ENCODE measurements around the gene UBE2E1.
"Not testable (repeated sequence)": the region's sequence is repeated elsewhere in the genome, so short reads cannot be mapped to it uniquely, and the experiment has no call there.

Gene UBE2E1

GRCh38 chr3:23875113-23875725, 69.5 kb downstream of the UBE2E1 start:
- H3K4me3 ChIP-seq (ENCODE audit: low read depth, low read length): no peak overlapping the region
- DNase-seq (ENCODE audit: low read depth): no peak
- TF ChIP-seq CTCF (IDR thresholded peaks at IDR 0.05; ENCODE audit: insufficient read depth, low read depth, low read length, missing control alignments): no peak

GRCh38 chr3:23876923-23877322, 71.2 kb downstream of the UBE2E1 start:
- no peak overlapping the region for H3K4me3 ChIP-seq (ENCODE audit: low read depth, low read length)
- TF ChIP-seq CTCF (IDR thresholded peaks at IDR 0.05; ENCODE audit: insufficient read depth, low read depth, low read length, missing control alignments): no peak
- DNase-seq (ENCODE audit: low read depth): no peak

GRCh38 chr3:23877329-23877980, 71.7 kb downstream of the UBE2E1 start:
- H3K4me3 ChIP-seq (ENCODE audit: low read depth, low read length): no peak overlapping the region
- no peak for DNase-seq (ENCODE audit: low read depth)
- TF ChIP-seq CTCF (IDR thresholded peaks at IDR 0.05; ENCODE audit: insufficient read depth, low read depth, low read length, missing control alignments): no peak

GRCh38 chr3:23879485-23879884, 73.7 kb downstream of the UBE2E1 start:
- TF ChIP-seq CTCF (IDR thresholded peaks at IDR 0.05; ENCODE audit: insufficient read depth, low read depth, low read length, missing control alignments): no peak
- H3K4me3 ChIP-seq (ENCODE audit: low read depth, low read length): no peak overlapping the region
- DNase-seq (ENCODE audit: low read depth): no peak

- no peak for DNase-seq (ENCODE audit: low read depth)
- no peak for TF ChIP-seq CTCF (IDR thresholded peaks at IDR 0.05; ENCODE audit: insufficient read depth, low read depth, low read length, missing control alignments)
- H3K4me3 ChIP-seq (ENCODE audit: low read depth, low read length): no peak overlapping the region
Observed at GRCh38 chr3:23880703-23881339, 75.1 kb downstream of the UBE2E1 start.

GRCh38 chr3:23881993-23882392, 76.2 kb downstream of the UBE2E1 start:
- not testable (repeated sequence) for DNase-seq (ENCODE audit: low read depth); H3K4me3 ChIP-seq (ENCODE audit: low read depth, low read length)

- H3K4me3 ChIP-seq (ENCODE audit: low read depth, low read length): no peak overlapping the region
- TF ChIP-seq CTCF (IDR thresholded peaks at IDR 0.05; ENCODE audit: insufficient read depth, low read depth, low read length, missing control alignments): no peak
- DNase-seq (ENCODE audit: low read depth): no peak
Observed at GRCh38 chr3:23882487-23882918, 76.7 kb downstream of the UBE2E1 start.
